Non-pigmented ciliary epithelial cell (primary cell): ENCODE data around the gene C2CD4C.
"Not testable (repeated sequence)": the region's sequence is repeated elsewhere in the genome, so short reads cannot be mapped to it uniquely, and the experiment has no call there.

Experiments used
- DNase-seq: peaks from one replicate; pipeline ENCODE4 v3.0.0-alpha.2; 2010; ENCODE audit warnings: low read depth

Gene C2CD4C

DNA sequence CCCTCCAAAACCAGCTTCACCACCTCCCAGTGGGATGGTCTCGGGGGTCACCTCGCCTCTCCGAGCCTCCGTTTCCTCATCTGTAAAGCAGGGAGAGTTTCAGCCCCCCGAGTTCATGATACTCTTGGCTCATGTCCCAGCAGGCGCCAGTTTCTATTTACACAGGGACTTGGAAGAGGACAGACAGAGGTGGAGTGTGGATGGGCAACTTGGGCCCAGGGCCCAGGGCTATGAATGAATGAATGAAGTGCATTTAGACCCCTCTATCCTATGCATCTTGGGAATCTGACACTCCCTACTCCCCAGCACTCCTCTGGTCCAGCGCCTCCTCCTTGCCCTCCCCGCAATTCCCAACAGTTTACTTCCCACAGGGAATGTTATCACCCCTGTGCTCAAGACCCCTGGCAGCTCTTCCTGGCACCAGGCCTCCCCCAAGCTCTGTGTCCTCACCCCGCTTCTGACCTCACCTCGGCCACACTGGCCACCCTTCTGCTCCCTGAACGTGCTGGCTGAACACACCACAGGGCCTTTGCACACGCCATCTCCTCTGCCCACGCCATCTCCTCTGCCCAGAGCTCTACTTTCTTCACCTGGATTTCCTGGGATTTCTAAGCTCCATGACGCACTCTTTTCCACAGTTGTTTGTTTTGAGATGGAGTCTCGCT is 4.9 kb upstream of the C2CD4C start:
- DNase-seq = no peak

DNA sequence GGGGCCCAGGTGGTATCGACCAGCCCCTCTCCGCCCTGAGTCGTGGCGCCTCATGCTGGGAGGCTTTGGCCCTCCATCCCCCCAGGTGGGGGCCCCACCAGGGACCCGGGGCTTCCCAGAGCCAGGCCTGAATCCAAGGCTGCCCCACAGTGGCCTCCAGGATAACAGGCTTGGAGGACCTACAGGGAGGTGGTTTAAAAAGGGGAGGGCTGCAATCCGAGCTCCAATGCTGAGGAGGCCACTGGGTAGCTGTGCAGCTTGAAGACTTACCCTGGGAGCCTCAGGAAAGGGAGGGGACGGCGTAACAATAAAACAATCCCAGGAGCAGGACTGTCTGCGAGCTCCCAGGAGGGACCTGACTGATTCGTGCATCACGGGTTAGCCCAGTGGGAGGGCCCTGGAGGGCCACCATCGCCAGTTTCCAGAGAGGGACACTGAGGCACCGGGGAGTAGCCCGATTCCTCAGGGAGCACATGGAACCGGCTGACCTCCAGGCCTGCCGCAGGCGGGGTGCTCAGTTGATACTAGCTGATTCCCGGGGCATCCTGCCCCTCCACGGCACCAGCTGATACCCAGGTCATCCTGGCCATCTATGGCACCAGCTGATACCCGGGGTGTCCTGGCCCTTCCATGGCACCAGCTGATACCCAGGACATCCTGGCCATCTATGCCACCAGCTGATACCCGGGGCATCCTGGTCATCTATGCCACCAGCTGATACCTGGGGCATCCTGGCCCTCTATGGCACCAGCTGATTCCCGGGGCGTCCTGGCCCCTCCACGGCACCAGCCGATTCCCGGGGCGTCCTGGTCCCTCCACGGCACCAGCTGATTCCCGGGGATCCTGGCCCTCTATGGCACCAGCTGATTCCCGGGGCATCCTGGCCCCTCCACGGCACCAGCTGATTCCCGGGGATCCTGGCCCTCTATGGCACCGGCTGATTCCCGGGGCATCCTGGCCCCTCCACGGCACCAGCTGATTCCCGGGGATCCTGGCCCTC is 3.7 kb upstream of the C2CD4C start:
- no peak for DNase-seq

DNA sequence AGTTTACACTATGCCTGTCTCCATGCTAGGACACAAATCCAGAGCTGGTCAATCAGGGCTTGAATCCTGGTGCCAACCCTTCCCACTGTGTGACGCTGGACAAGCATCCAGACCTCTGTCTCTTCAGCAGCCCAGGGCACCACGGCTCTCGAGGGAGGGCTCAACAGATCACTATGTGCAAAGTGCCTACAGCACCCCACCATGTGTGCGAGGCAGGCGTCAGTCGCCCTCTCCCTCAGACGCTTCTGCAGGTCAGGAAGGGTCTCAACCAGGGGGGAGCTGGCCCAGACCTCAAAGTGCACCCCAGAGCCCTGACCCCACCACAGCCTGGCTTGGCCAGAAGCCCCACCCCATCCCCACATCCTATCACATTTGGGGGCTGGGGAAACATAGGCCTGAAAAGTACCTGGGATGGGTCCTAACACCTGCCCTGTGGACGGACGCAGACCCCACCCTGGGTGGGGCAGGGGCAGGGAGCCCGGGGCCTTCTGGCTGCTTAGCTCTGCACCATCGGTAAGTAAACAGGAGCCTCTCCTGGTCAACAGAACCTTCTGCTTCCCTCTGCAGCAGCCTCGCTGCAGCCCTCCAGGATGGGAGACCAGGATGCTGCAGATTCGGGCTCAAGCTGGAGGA is 2.9 kb upstream of the C2CD4C start:
- no peak for DNase-seq

DNA sequence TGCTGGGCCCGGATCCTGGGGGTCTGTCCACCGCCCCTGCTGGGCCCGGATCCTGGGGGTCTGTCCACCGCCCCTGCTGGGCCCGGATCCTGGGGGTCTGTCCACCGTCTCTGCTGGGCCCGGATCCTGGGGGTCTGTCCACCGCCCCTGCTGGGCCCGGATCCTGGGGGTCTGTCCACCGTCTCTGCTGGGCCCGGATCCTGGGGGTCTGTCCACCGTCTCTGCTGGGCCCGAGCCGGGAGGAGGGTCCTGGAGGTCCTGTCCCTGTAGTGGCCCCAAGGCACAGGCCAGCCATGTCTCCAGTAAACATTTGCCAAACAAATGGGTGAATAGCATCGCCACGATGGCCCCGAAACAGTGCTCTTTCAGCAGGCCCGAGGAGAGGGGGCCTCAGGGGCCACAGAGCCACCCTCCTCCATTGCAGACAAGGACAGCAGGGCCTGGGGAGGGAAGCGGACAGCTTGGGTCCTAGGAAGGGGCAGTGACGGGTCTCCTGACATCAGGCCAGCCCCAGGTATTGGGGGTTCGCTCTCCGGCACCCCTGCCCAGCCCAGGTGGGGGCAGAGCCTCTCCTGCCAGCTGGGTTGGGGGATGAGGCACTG is 2.3 kb upstream of the C2CD4C start:
- not testable (repeated sequence) for DNase-seq

DNA sequence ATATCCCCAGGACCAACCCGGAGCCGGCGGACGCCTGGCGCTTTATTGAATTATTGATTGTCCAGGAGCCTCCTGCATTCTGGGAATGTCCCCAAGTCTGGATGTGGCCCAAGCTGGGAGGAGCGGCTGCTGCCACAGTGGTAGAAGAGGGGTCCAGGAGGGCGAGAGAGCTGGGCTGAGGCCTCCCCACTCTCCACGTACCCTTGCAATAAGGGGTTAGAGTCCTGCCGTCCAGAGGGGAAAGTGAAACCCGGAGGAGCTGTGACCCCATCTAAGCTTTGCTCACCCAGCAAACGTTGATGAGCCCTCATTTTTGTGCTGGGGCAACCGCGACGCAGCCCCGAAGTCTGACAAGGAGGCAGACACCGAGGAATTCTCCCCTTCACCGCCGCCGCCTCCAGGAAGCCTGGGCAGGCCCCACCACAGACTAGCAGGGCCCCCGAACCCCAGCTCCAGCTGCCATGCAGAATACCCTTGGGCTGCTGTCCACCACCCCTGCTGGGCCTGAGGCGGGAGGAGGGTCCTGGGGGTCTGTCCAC is 1.4 kb upstream of the C2CD4C start:
- no peak for DNase-seq

DNA sequence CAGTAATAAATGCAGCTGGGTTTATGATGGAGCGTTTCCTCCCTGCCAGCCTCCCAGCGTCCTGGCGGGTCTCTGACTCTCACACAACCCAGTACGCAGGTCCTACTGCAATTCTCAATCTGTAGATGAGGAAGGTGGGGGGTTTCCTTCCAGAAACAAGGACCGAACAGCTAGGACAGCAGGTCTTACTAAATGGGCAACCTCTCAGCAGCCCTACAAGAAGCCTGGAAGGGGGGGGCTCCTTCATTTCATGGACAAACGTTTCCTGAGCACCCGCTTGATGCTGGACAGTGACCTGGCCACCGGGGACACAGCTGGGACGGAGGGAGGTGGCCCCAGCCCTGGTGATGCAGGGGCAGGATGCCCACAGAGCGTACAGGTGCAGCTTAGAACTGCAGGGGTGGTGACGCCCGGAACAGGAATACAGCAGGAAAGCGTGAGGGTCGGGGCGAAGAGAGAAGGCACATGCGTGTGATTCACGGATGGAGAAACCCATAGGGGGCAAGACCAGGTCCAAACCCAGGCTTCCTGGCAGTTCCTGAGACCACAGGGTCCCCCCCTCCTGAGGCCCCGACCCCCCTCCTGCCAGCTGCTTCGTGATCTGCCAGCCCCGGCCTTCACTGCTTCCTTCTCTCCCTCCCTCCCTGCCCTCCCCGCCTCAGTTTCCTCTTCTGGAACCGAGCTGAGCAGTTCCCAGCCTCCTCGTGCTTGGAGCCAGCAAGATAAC is 732 bp upstream of the C2CD4C start:
- DNase-seq = no peak

DNA sequence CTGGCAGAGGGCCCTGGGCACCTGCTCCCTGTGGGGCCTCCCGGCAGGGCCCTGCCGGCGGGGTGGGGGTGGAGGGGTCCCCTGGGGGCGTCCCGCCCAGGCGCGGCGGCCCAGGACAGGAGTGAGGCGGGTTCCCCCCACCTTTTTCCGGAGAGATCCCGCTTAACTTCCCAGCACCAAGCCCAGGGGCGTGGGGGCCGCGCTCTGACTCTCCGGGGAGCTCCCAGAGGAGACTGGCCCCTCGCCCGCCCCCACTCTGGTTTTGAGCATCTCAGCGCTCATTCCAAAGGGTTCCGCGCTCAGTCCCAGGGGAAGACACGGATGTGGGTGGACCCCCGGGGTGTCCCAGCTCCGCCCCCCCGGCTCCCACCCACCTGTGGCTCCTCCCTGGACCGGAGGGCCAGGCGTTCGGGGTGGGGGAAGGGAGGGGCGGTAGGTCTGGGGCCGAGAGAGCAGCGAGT is 476 bp downstream of the C2CD4C start:
- no peak for DNase-seq

DNA sequence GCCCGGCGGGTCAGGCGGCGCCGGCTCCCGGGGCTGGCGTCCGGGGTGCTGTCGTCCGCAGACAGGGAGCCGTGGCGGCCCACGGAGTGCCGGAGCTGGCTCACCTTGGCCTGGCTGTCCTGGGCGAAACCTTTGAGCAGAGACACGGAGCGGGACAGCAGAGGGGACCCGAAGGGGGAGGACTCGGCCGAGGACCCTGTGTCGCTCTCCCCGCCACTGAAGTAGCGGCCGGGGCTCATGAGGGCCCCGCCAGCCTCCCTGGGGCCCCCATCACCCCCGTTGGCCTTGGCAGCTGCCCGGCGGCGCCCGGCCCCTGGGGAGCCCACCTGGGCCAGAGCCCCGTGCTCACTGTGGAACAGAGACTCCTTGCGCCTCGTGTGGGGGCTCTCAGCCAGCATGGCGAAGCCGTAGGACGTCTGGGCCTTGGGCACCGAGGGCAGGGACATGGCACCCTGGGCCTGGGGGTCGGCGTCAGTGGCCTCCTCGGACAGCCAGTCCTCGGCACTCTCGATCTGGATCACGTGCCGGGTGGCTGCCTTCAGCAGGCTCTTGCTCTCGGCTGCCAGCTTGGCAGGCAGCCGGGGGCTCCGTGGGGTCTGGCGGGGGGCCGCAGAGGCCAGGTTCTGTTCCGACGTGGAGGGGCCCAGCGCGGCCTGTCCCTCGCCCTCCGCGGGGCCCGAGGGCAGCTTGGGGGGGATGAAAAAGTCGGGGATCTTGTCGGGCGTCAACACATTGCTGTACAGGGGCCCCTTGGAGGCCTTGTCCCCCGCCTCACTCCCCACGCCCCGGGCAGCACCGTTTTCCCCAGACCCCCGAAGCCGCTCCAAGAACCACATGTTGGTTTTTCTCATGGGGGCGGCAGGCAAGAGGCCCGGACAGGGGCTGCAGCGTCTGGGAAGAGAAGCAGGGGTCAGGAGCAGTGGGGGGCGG is 1.2 kb downstream of the C2CD4C start:
- DNase-seq = no peak

DNA sequence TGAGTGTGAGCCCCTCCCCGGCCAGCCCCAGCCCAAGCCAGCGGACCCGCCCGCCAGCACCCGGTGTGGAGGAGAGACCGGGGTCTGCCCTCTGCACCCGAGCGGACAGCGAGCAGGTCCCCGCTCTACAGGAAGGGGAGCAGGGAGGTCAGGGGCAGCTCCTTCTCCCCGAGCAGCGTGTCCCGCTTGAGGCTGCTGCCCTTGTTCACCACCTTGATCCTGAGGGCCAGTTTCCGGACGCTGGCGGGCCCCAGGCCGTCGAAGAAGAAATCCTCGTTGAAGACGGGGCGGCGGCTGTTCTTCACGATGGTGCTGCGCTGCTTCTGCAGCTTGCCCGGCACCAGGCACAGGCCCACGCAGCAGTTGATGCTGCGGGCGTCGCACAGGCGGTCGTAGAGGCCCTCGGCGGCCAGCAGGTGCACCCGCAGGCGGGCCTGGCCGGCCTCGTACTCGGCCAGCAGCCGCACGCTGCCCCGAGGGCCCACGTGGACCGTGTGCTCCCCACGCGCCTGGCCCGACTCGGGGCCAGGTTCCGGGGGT is 1.9 kb downstream of the C2CD4C start:
- no peak for DNase-seq

DNA sequence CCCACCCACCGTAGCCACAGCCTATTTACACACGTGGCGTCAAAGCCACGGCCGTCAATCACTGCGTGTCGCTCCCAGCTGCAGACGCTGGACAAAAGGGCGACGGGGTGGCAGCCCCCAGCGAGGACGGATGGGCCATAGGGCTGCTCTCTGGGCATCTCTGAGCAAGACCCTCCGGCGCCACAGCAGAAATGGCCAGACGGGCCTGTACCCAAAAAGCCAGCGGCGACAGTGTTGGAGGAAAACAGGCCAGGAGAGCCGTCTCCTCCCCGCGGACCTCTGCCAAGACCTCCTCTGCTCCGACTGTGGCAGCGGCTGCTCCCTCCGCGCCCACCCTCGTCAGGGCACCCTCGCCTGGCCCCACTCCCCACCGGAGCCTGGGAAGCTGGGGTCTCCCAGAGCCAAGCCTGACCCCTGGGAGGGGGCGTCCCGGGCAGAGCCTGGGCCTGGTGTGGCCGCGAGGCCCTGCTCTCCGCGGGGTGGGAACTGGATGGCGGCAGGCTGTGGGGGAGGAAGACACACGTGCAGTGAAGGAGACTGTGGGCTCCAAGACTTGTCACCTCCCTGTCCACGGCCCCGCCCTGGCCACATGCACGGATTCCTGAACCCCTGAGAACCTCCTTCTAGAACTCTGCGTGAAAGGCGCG is 2.7 kb downstream of the C2CD4C start:
- no peak for DNase-seq

DNA sequence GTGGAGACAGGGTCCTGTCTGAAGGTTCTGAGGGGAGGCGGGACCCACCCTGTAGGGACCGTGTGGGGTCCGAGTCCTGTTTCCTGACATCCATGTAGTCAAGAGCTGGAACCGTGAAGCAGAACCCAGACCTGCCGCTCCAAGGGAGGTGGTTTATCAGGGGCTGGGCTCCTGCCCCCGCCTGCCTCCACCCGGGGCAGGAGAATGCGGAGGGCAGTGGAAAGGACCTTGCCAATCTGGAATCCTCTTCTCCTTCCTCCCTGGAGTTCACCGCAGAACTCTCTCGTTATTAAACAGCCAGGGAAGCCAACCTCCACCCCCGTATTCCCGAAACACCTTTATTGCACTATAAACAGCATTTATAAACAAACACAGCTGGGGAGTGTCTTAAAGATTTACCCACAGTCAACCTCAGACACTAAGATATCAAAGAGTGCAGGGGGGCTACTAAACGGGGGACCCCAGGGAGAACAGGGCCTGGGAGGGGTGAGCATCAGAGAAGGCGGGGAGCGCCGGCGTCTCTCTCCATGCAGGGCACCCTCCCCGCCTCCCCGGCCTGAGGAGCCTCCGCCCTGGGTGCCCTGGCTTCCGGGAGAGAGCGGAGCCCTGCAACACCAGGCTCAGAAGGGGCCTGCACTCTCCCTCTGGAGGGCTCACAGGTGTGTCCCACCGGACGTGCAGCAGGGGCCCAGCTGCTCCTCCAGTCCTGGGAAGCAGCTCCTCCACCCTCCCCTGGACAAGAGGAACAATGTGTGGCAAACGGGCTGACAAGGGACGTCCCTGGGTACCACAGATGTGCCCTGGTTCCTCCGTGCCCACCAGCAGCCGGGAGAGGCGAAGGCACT is 3.6 kb downstream of the C2CD4C start:
- no peak for DNase-seq

DNA sequence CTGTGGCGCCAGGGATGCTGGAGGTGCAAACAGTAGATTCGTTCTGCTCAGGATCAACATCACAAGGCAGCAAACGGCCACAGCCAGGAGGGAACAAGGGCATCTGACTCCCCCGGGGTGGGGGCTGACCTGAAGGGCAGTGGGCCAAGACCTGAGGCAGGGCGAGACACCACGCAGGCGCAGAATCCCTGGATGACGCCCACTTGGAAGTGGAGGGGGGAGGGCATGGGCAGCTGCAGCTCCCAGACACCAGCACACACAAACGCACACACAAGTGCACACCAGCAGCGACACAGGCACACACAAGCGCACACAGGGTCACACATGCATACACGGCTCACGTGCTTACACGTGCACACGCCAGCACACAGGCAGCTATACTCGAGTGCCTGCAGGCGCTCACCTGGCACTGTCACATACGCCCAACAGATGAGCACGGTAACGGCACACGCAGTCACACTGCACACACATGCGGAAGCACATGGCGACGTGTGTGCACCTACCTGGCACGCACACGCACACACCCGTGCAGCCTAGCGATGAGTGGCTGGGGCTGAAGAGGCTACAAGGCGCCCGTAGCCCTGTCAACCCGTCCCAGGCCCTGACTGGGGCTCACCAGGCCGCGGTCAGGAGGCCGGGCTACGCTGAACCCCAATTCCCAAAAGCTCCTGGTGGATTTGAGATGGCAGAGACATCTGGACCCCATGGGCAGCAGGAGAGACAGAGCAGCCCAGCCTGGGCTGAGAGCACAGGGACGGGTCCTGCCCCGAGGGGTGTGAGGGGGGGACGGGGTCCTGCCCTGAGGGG is 5.5 kb downstream of the C2CD4C start:
- no peak for DNase-seq

DNA sequence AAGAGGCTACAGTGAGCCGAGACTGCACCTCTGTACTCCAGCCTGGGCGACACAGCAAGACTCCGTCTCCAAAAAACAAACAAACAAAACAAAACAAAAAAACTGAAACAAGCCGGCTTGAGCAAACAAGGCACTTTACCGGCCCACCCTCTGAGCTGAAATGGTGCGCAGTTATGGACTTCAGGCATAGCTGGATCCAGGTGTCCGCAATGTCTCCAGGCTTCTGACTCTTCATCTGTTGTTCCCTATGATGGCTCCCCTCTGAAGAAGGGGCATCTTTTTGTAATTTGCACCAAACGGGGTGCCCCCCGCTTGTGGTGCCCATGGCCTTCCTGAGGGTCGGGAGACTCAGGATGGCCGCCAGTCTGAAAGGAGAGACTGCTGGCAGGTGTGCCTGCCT is 6.2 kb downstream of the C2CD4C start:
- no peak for DNase-seq

DNA sequence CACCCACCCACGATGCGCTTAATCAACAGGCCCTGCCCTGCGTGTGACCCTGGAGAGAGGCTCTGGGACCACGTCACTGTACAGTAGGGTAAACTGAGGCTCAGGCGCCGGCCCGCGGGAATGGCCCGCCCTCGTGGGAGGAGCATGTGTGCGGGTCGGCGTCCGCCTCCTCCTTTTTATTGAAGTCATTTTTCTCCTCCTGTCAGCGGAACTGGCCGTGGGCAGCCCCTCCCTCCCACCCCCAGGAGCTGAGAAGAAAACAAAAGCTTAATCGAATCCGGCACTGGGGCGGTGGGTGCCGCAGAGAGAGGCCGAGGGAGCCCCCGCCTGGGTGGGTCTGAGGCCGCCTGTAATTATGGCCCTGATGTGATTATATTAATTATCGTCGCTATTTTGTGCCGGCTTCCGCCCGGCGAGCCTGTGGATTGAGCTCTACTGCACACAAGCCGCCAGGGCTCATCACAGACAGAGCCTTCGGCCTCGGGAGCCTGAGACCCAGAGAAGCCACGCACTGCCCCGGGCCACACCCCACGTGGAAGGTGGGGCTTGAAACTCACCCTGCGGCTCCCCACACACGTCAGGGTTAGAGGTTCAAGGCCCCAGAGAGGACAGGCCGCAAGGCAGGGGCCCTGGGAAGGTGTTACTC is 7.0 kb downstream of the C2CD4C start:
- DNase-seq = no peak

DNA sequence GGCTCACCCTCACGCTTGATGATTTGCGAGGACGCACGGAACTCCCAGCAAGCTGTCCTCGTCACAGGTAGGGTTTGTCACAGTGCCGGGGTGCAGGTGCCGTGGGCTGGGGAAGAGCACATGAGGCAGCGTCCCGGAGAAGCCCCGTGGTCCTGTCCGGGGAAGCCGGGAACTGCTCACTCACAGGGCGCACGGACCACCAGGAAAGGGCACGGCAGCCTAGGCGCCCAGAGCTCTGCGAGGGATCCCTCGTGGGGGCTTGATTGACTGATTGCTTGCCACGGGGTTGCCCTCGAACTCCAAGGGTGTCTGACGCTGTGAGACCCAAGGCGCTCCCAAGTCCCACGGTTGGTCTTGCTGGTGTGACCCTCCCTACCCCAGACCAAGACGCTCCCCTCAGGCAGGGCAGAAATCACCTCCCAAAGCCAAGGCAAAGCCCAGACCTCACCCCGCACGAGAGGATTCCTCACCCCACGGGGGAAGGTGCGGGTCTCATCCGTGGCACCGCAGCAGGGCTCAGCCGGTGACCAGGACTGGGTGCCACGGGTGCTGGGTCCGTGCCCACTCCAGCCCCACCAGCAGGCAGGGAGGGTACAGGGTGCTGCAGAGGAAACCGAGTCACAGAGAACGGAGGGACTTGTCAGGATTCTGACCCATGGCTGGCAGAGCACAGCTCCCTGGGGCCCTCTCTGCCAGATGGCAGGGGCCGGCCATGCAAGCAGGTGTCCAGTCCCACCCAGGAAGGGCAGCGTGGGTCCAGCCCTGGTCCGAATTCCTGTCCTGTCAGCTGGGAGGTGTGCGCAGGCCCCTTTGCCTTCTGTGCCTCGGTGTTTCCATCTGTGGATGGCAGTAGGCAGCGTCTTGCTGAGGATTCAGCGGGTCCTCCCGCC is 7.7 kb downstream of the C2CD4C start:
- no peak for DNase-seq

DNA sequence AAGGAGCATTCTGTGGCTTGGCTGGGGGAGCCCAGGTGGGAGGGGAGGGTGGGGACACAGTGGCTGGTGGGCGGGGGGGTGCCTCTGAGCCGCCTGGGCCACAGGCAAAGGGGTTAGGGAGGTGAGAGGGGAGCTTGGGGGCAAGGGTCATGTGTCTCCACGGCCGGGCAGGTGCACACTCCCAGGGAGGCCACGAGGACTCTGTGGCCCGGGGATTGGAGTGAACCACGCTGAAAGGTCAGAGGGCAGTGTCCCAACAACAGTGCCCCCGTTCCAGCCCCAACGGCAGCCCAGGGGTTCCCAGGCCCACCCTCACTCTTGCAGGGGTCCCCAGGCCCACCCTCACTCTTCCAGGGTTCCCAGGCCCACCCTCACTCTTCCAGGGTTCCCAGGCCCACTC is 9.6 kb downstream of the C2CD4C start:
- DNase-seq = no peak
